NCI-H2196 (cell line): ENCODE results near the gene KDSR.
"Not testable (repeated sequence)": the region's sequence is repeated elsewhere in the genome, so short reads cannot be mapped to it uniquely, and the experiment has no call there.

Experiments
- DNase-seq: peaks from one replicate; lab custom pipeline; 2025; ENCODE audit not compliant: unreplicated experiment; lab: John Stamatoyannopoulos, UW

The KDSR gene

DNA sequence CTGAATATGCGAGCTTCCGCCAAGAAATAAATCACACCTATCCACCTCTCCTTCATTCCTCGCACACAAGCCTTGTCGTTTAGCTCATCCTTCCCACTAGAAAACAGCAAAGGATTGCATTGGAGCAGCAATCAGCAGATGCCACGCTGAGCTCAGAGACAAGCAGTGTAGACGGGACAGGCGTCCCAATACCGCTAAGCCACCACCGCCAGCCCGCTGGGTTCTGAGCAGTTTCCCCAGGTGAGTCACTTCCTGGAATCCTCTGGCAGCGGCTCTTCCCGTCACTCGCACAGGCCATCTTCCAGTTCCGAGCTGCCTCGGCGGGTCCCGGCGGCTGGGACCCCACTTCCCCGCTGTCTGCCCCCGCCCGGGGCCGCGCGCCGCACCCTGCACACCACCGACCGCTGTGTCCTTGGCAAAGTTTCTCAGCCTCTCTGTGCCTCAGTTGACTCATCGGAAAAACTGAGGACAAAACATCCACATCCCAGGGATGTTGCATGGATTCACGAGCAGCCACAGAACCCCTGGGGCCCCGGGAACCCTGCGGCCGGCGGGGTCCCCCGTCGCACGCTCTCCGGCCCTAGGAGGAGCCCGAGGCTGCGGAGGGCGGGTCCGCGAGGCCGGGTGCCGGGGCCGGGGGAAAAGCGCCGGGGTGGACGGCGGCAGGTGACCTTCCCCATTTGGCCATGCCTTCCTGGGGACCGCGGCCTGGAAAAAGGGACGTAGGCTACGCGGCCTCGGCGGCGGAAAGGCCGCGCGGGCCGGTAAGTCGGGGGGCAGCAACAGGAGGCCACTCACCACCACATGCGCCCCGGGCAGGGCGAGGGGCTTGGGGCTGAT, 573 bp downstream of the KDSR start:
- peak; percentile 40 for DNase-seq

DNA sequence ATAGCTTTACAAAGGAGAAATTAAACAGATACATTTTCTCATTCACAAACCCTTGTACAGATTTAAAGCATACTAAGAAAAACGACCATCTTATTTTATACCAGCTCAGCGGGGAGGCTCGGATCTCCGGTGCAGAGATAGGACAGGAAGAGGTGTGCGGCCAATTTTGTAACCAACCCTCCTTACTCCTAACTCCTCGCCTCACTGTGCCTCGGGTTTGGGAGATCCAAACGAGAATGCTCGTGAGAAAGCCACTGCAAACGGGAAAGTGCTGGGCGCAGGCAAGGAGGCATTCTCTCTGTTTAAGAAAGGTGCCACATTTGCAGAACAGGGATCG, 1.2 kb downstream of the KDSR start:
- DNase-seq = no peak

GRCh38 chr18:63363951-63364350, 3.1 kb downstream of the KDSR start:
- DNase-seq = no peak

DNA sequence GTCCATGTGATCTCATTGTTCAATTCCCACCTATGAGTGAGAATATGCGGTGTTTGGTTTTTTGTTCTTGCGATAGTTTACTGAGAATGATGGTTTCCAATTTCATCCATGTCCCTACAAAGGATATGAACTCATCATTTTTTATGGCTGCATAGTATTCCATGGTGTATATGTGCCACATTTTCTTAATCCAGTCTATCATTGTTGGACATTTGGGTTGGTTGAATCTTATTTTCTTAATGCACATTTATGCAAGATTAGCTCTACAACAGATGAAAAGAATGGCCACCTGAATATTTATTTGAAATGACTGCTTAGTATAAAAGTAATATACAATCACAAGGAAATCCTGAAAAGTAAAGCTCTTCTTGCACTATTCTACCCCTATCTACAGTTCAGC, 3.6 kb downstream of the KDSR start:
- DNase-seq = not testable (repeated sequence)

DNA sequence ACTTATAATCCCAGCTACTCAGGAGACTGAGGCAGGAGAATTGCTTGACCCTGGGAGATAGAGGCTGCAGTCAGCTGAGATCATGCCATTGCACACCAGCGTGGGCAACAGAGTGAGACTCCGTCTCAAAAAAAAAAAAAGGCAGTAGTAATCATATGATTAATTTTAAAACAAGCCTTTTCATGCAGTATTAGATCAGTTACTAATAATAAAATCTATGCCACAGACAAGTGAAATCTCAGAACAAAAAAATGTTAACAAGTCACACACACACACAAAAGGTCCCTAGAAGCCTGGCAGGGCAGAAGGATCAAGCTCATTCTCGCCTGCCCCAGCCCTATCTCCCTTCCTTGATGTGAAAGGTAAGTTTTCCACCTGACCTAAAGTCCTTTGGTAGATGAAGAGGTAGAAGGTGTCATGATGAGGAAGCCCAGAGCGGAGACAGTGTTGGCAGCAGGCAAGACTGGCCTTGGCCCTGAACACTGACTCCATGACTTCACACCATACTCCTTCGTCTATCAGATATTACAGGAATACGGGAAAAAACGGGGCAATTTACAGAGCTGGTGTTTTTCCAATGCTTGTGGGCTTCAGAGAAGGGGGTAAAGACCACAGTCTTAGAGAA, 10.6 kb downstream of the KDSR start:
- DNase-seq = no peak

- DNase-seq = no peak
These were observed 16.8 kb downstream of the KDSR start for GRCh38 chr18:63350230-63350629.

GRCh38 chr18:63348508-63349136, 18.4 kb downstream of the KDSR start:
- DNase-seq = no peak

DNA sequence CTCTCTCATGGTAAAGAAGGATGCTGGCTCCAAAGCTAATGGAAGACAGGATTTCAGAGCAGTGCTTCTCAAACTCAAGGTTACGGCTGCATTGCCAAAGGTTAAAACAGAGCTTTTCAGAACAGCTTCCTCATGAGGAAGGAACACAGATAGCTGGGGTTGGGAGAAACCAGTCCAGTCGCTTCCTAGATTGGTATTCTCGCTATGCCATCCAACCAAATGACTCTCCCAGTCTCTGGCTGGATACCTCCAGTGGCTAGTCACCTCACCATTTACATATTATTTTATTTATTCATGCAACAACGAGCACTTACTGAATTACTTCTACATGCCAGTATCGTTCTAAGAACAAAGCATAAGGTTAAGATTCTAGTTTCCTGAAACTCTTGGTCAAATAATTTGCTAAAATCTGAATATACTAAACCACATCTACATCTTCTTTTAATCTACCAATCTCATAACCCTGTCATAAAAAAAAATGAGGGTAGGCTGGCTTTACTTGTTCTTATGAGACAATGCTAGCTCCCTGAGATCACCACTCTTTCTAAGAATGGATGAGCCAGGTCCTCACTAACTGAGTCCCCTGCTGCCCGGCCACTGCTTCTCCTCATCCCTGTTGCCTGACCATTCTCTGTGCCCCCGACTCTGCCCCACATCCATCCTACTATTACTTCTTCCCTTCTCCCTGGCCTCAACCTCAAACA, 20.4 kb downstream of the KDSR start:
- no peak for DNase-seq

DNA sequence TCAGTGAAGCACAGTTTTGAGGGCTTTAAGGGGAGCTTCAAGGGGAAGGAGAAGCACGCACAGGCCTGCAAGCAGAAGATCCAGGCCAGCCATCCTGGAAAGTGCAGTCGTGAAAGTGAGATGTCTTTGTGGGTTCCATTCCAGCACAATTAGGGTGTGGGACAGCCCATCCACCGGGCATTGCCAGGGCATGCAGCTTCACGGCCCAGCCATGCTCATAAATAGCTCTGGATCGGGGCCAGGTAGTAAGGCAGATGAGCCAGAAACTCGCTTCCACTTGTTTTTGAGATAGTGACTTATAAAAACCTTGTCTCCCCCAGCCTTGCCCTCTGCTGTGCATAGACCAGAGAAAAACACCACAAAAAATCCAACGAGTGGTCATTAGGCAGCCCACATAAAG, 21.0 kb downstream of the KDSR start:
- DNase-seq = no peak

GRCh38 chr18:63344918-63345317, 22.1 kb downstream of the KDSR start:
- no peak for DNase-seq

- DNase-seq = no peak
These were observed 22.7 kb downstream of the KDSR start for GRCh38 chr18:63344263-63344662.

GRCh38 chr18:63342206-63342605, 24.8 kb downstream of the KDSR start:
- DNase-seq = peak; percentile 15

- DNase-seq = peak; percentile 56
These were observed 27.0 kb downstream of the KDSR start for GRCh38 chr18:63339920-63340484.

DNA sequence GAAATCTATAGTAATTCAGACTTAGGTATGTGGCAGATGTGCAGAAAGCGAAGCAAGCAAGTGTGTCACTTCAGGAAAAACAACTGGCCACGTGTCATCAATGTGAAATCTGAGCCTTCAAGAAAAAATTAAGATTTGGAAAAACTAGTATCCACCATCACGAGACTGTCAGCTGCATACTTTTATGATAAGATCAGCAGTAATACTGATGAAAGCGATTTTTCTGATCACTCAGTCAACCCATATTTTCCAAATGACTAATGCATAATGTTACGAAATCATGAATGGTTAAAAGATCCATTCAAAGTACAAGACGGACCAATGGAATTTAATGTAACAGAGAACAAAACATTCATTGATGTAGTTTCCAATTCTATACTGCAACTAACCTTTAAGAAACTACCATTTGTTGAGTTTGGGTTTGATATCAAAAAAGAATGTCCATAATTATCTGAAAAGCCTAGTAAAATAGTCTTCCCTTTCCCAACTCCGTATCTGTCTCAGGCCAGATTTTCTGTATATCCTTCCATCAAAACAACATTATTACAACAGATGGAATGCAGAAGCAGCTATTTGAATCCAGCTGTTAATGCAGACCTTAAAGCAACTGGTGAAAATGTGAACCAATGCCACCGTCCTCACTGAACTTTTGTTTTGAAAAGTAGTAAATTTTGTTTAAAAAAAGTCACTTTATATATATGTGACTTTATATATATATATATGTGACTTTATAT, 30.5 kb downstream of the KDSR start:
- no peak for DNase-seq

DNA sequence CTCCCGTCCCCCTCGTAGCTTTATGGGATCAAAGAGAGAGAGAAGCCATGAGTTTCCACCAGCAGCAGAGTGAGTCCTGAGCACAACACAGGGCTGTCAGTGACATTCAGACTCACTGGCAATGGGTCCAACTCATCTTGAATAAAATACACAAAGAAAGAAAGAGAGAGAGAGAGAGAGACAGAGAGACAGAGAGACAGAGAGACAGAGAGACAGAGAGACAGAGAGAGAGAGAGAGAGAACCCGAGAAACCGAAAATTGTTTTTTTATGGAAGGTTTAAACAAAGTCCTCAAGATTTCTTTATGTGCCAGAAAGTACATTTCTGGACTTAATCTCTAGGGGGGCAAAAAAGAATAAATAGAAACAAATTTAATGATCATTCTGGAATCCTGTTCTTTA, 35.9 kb downstream of the KDSR start:
- DNase-seq = no peak

GRCh38 chr18:63329431-63330145, 37.4 kb downstream of the KDSR start:
- DNase-seq = no peak

DNA sequence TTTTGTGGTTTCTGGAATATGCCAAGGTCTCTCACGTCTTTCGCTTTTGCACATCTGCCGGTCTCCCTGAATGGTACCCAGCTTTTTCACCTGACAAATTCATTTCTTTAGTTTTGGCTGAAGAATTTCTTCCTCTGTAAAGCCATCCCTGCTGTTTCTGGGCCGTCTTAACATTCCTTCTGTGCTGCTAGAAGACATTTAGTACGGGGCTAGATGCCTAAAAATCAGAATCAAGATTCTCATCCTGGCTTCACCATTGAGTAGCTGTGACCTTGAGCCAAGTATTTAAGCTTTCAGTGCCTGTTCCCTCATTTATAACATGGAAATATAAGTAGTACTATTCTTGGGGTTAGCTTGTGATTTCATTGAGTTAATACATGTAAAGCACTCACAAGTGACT, 41.0 kb downstream of the KDSR start:
- DNase-seq = no peak

DNA sequence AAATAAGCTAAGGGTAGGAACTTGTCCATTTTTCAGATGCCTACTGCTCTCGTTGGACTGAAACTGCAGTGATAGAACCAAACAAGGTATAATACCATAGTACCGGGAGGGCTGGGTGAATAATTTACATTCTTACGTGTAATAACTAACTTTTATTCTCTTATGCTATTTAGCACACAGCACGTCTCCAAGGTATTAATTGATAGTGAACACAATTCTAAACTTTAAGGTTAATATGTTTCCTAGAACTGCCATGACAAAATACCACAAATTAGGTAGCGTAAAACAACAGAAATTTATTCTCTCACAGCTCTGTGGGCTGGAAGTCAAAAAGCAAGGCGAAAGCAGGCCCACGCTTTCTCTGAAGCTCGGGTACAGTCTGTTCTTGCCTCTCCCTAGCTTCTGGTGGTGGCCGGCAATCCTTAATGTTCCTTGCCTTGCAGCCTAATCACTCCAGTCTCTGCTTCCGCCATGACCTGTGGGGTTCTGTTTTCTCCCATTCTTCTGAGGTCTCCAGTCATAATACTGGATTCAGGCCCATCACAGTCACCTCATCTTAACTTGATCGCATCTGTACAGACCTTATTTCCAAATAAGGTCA, 41.8 kb downstream of the KDSR start:
- DNase-seq = no peak

GRCh38 chr18:63322908-63323634, 43.9 kb downstream of the KDSR start:
- DNase-seq = peak; percentile 75
